Trophoblast cell (in vitro differentiated cells and primary cell): ENCODE measurements around the gene NAP1L5.
A peak's percentile ranks its signal among the peaks of the same experiment; 100 is the strongest.

Experiments used
- DNase-seq, 2 donors: peaks; one replicate each; pipeline ENCODE4 v3.0.0-alpha.2; 2016
- H2AFZ ChIP-seq: 2 replicates; pipeline ENCODE4 v1.6.1; 2013; ENCODE audit warnings: low read length, moderate library complexity, mild to moderate bottlenecking; ENCODE audit not compliant: insufficient read depth, poor library complexity
- H2AK5ac ChIP-seq: 2 replicates; pipeline ENCODE4 v1.6.1; 2013; ENCODE audit warnings: mild to moderate bottlenecking, low read length
- H2BK120ac ChIP-seq: 2 replicates; pipeline ENCODE4 v1.6.1; 2013; ENCODE audit warnings: low read length, mild to moderate bottlenecking, moderate library complexity; ENCODE audit not compliant: insufficient read depth, poor library complexity
- H2BK12ac ChIP-seq: 2 replicates; pipeline ENCODE4 v1.6.1; 2013; ENCODE audit warnings: mild to moderate bottlenecking, low read length, moderate library complexity
- H2BK5ac ChIP-seq: 2 replicates; pipeline ENCODE4 v1.6.1; 2013; ENCODE audit warnings: low read length, low read depth, moderate library complexity, mild to moderate bottlenecking; ENCODE audit not compliant: poor library complexity
- H3K14ac ChIP-seq: 2 replicates; pipeline ENCODE4 v1.6.1; 2013; ENCODE audit warnings: mild to moderate bottlenecking, low read length
- H3K18ac ChIP-seq: 2 replicates; pipeline ENCODE4 v1.6.1; 2013; ENCODE audit warnings: mild to moderate bottlenecking, low read length
- H3K23ac ChIP-seq: 2 replicates; pipeline ENCODE4 v1.6.1; 2013; ENCODE audit warnings: low read length
- H3K27ac ChIP-seq: 2 replicates; pipeline ENCODE4 v1.5.1; 2013; ENCODE audit warnings: low read depth, mild to moderate bottlenecking, inconsistent platforms, low read length, moderate library complexity
- H3K27me3 ChIP-seq: 2 replicates; pipeline ENCODE4 v1.6.1; 2013; ENCODE audit warnings: inconsistent platforms, mild to moderate bottlenecking, low read length, moderate library complexity; ENCODE audit not compliant: insufficient read depth
- H3K36me3 ChIP-seq, 2 experiments: 1 replicate in 1 of 2; 2 replicates in 1 of 2; pipeline ENCODE4 v1.6.1; 2013; ENCODE audit warnings: low read length in 2 of 2, mild to moderate bottlenecking in 2 of 2, moderate library complexity in 1 of 2; ENCODE audit not compliant: insufficient read depth in 2 of 2, control insufficient read depth in 1 of 2
- H3K4ac ChIP-seq: 2 replicates; pipeline ENCODE4 v1.6.1; 2013; ENCODE audit warnings: low read depth, mild to moderate bottlenecking, low read length, moderate library complexity
- H3K4me1 ChIP-seq, 2 experiments: 1 replicate in 1 of 2; 2 replicates in 1 of 2; pipeline ENCODE4 v1.6.1; 2013; ENCODE audit warnings: low read length in 2 of 2, mild to moderate bottlenecking in 2 of 2, moderate library complexity in 1 of 2; ENCODE audit not compliant: insufficient read depth in 2 of 2, control insufficient read depth in 1 of 2
- H3K4me2 ChIP-seq: 2 replicates; pipeline ENCODE4 v1.6.1; 2013; ENCODE audit warnings: inconsistent platforms, mild to moderate bottlenecking, low read length, moderate library complexity
- H3K4me3 ChIP-seq: 2 replicates; pipeline ENCODE4 v1.5.1; 2013; ENCODE audit warnings: mild to moderate bottlenecking, low read depth, low read length, inconsistent platforms
- H3K79me1 ChIP-seq: one replicate; pipeline ENCODE4 v1.6.1; 2013; ENCODE audit warnings: low read length
- H3K79me2 ChIP-seq: 2 replicates; pipeline ENCODE4 v1.6.1; 2013; ENCODE audit warnings: low read length, mild to moderate bottlenecking; ENCODE audit not compliant: control insufficient read depth, insufficient read depth, poor library complexity
- H3K9ac ChIP-seq: 2 replicates; pipeline ENCODE4 v1.6.1; 2013; ENCODE audit warnings: mild to moderate bottlenecking, low read length
- H3K9me3 ChIP-seq: 2 replicates; pipeline ENCODE4 v1.6.1; 2013; ENCODE audit warnings: low read depth, mild to moderate bottlenecking, control low read depth, inconsistent platforms, low read length; ENCODE audit not compliant: insufficient read depth
- H4K12ac ChIP-seq: 2 replicates; pipeline ENCODE4 v1.6.1; 2013; ENCODE audit warnings: low read depth, mild to moderate bottlenecking, low read length, moderate library complexity
- H4K8ac ChIP-seq: 2 replicates; pipeline ENCODE4 v1.6.1; 2013; ENCODE audit warnings: low read depth, mild to moderate bottlenecking, low read length, moderate library complexity
- H4K91ac ChIP-seq: one replicate; pipeline ENCODE4 v1.6.1; 2013; ENCODE audit warnings: low read depth, mild to moderate bottlenecking, low read length, moderate library complexity
- WGBS: extraction: QIAGEN DNeasy Blood & Tissue Kit; methylation state at CpG from one replicate; pipeline ENCODE4 v1.1.7; 2013; ENCODE audit warnings: missing lambda C conversion rate; ENCODE audit not compliant: insufficient read length, insufficient coverage; ENCODE audit errors: extremely low coverage; 5-methylcytosine and 5-hydroxymethylcytosine counted together

NAP1L5 gene

GRCh38 chr4:88734403-88734949 is 36.8 kb upstream of the NAP1L5 start:
- no peak overlapping the region for H2AK5ac ChIP-seq
- H3K27me3 ChIP-seq = no peaks in the 10 kb centered on the region
- H3K79me1 ChIP-seq = no peaks in the 10 kb centered on the region
- H3K9ac ChIP-seq = no peak overlapping the region
- no peaks in the 10 kb centered on the region for H3K79me2 ChIP-seq
- no peak overlapping the region for H3K14ac ChIP-seq
- H2AFZ ChIP-seq = no peak overlapping the region
- no peak overlapping the region for H4K91ac ChIP-seq
- DNase-seq = no peak
- peaks cover 0 to 2% of the 10 kb centered on the region in 2 experiments for H3K4me1 ChIP-seq
- H3K4me2 ChIP-seq = no peak overlapping the region
- WGBS = no CpG with 5 or more reads among the region's 3 CpGs
- H4K12ac ChIP-seq = no peak overlapping the region
- H3K4me3 ChIP-seq = no peak overlapping the region
- H3K23ac ChIP-seq = no peak overlapping the region
- H2BK5ac ChIP-seq = no peak overlapping the region
- H3K9me3 ChIP-seq = no peaks in the 10 kb centered on the region
- no peak overlapping the region for H3K4ac ChIP-seq
- peaks cover 0 to 5% of the 10 kb centered on the region in 2 experiments for H3K36me3 ChIP-seq
- no peak overlapping the region for H2BK120ac ChIP-seq
- H2BK12ac ChIP-seq = no peak overlapping the region
- H3K18ac ChIP-seq = no peak overlapping the region
- H4K8ac ChIP-seq = no peak overlapping the region
- H3K27ac ChIP-seq = no peak overlapping the region

GRCh38 chr4:88732714-88733368 is 35.2 kb upstream of the NAP1L5 start:
- no peak overlapping the region for H3K4me2 ChIP-seq
- H3K36me3 ChIP-seq = peaks cover 3 to 4% of the 10 kb centered on the region in 2 experiments
- H3K4me3 ChIP-seq = no peak overlapping the region
- H2AFZ ChIP-seq = no peak overlapping the region
- no peaks in the 10 kb centered on the region for H3K9me3 ChIP-seq
- H3K9ac ChIP-seq = no peak overlapping the region
- no peak overlapping the region for H4K91ac ChIP-seq
- no peak overlapping the region for H2BK12ac ChIP-seq
- H4K12ac ChIP-seq = no peak overlapping the region
- no peak overlapping the region for H3K4ac ChIP-seq
- H2BK120ac ChIP-seq = no peak overlapping the region
- H4K8ac ChIP-seq = no peak overlapping the region
- H3K27me3 ChIP-seq = no peaks in the 10 kb centered on the region
- no peak overlapping the region for H3K18ac ChIP-seq
- no CpG with 5 or more reads among the region's 5 CpGs for WGBS
- H2AK5ac ChIP-seq = no peak overlapping the region
- H3K79me1 ChIP-seq = no peaks in the 10 kb centered on the region
- no peak overlapping the region for H3K23ac ChIP-seq
- H2BK5ac ChIP-seq = no peak overlapping the region
- H3K4me1 ChIP-seq = peaks cover 0 to 2% of the 10 kb centered on the region in 2 experiments
- H3K27ac ChIP-seq = no peak overlapping the region
- H3K79me2 ChIP-seq = no peaks in the 10 kb centered on the region
- H3K14ac ChIP-seq = no peak overlapping the region
- peak in 1 of 2 donors; percentile 63 for DNase-seq

- H3K4me3 ChIP-seq = no peak overlapping the region
- no peaks in the 10 kb centered on the region for H3K79me1 ChIP-seq
- H3K9ac ChIP-seq = no peak overlapping the region
- H3K79me2 ChIP-seq = no peaks in the 10 kb centered on the region
- H3K23ac ChIP-seq = no peak overlapping the region
- no peak overlapping the region for H2AK5ac ChIP-seq
- H3K18ac ChIP-seq = no peak overlapping the region
- H3K4me2 ChIP-seq = no peak overlapping the region
- peaks cover 5 to 9% of the 10 kb centered on the region in 2 experiments for H3K36me3 ChIP-seq
- DNase-seq = no peak
- no peak overlapping the region for H3K27ac ChIP-seq
- no peak overlapping the region for H3K14ac ChIP-seq
- H3K4me1 ChIP-seq = no peaks in the 10 kb centered on the region
- no peak overlapping the region for H2BK120ac ChIP-seq
- H3K27me3 ChIP-seq = no peaks in the 10 kb centered on the region
- no peak overlapping the region for H4K12ac ChIP-seq
- no peak overlapping the region for H2BK5ac ChIP-seq
- no peak overlapping the region for H4K91ac ChIP-seq
- H2AFZ ChIP-seq = no peak overlapping the region
- no peak overlapping the region for H3K4ac ChIP-seq
- no peak overlapping the region for H2BK12ac ChIP-seq
- H4K8ac ChIP-seq = no peak overlapping the region
- no CpG with 5 or more reads among the region's 4 CpGs for WGBS
- no peaks in the 10 kb centered on the region for H3K9me3 ChIP-seq
These were observed 33.8 kb upstream of the NAP1L5 start for GRCh38 chr4:88731381-88731780.

- Histone ChIP-seq H2BK120ac (no peak overlapping the region), H2AFZ (no peak overlapping the region), H3K23ac (no peak overlapping the region), H3K4me2 (no peak overlapping the region), H2BK5ac (no peak overlapping the region), H2BK12ac (no peak overlapping the region), H4K12ac (no peak overlapping the region), H3K4ac (no peak overlapping the region), H3K79me2 (no peaks in the 10 kb centered on the region), H3K14ac (no peak overlapping the region), H3K27me3 (no peaks in the 10 kb centered on the region), H4K91ac (no peak overlapping the region), H3K18ac (no peak overlapping the region), H3K4me3 (no peak overlapping the region), H3K79me1 (no peaks in the 10 kb centered on the region), H3K36me3 (peaks cover 5 to 9% of the 10 kb centered on the region in 2 experiments), H2AK5ac (no peak overlapping the region), H3K9ac (no peak overlapping the region), H3K27ac (no peak overlapping the region), H3K9me3 (no peaks in the 10 kb centered on the region), H3K4me1 (no peaks in the 10 kb centered on the region), H4K8ac (no peak overlapping the region)
- no peak for DNase-seq
- no CpG with 5 or more reads among the region's 5 CpGs for WGBS
These were observed 33.2 kb upstream of the NAP1L5 start for GRCh38 chr4:88730811-88731210.
